K562 (cell line): ENCODE measurements around the gene HCST. TPM values are rescaled to one million over a fixed set of nuclear protein-coding genes. Genes with fewer than 3 reads are reported as not detected.

Source experiments
- ASH1L ChIP-seq: fragments of 450-650 bp; IDR thresholded peaks from 2 replicates; pipeline ENCODE4 v1.6.1; 2018; ENCODE audit warnings: borderline replicate concordance, mild to moderate bottlenecking, low read depth; ENCODE audit not compliant: partially characterized antibody
- PCBP1 ChIP-seq: fragments of 200-400 bp; formaldehyde crosslinking; IDR thresholded peaks from 2 replicates; pipeline ENCODE4 v1.6.1; 2018; ENCODE audit warnings: mild to moderate bottlenecking, low read depth, low read length; ENCODE audit not compliant: poor library complexity, severe bottlenecking
- RFX7 ChIP-seq: fragments of 250-450 bp; sonication (Bioruptor Pico); IDR thresholded peaks from 2 replicates; pipeline ENCODE4 v1.5.1; 2021; ENCODE audit warnings: mild to moderate bottlenecking
- SIX5 ChIP-seq, 2 experiments: IDR thresholded peaks; 2 replicates each; pipeline ENCODE4 v1.6.1; 2011; ENCODE audit warnings: low read length in 2 of 2, borderline replicate concordance in 1 of 2, low read depth in 1 of 2, mild to moderate bottlenecking in 1 of 2, moderate library complexity in 1 of 2; ENCODE audit not compliant: insufficient read depth in 1 of 2
- SMARCE1 ChIP-seq: fragments of 450-650 bp; IDR thresholded peaks from 2 replicates; pipeline ENCODE4 v1.7.1; 2016; ENCODE audit warnings: mild to moderate bottlenecking
- polyA plus RNA-seq, 8 experiments: library from polyadenylated mRNA; depleted of rRNA in 4 of 8; stranded (reverse) in 5 of 8; unstranded in 3 of 8; fragments of >200 nt; fragmentation: Nextera tagmentation in 2 of 8; fragmentation: Illumina TruSeq in 1 of 8; extraction: Ambion mirVana in 2 of 8; extraction: Trizol in 1 of 8; gene quantifications; 2 replicates each; pipeline versions ENCODE4 v1.2.1 to v1.2.3, GENCODE V29; 2011 to 2014; ENCODE audit warnings: inconsistent platforms in 1 of 8, missing spikeins in 1 of 8
- total RNA-seq, 7 experiments: library from RNA; depleted of rRNA in 6 of 7; stranded (reverse); fragments of >200 nt in 6 of 7; fragmentation: Illumina TruSeq in 2 of 7; extraction: Trizol in 2 of 7; gene quantifications; 2 replicates each; pipeline versions ENCODE4 v1.2.1 to v1.2.3, GENCODE V29; 2011 to 2021; ENCODE audit warnings: low replicate concordance in 1 of 7
- TF ChIP-seq, protein P1 (sequence below): fragments of 450-650 bp; IDR thresholded peaks from 2 replicates; pipeline ENCODE4 v1.6.1; 2016; ENCODE audit warnings: missing biosample characterization, missing genetic modification characterization
- TF ChIP-seq, protein P2 (sequence below), 2 experiments: fragments of 450-650 bp; conservative IDR thresholded peaks; 2 replicates each; pipeline ENCODE4 v1.6.1; 2017; ENCODE audit warnings: mild to moderate bottlenecking in 2 of 2, moderate library complexity in 2 of 2
- TF ChIP-seq, protein P3 (sequence below): fragments of 450-650 bp; formaldehyde crosslinking; IDR thresholded peaks from 2 replicates; pipeline ENCODE4 v1.4.0; 2022; ENCODE audit warnings: missing genetic modification characterization
- TF ChIP-seq, protein P4 (sequence below): fragments of 450-650 bp; IDR thresholded peaks from 2 replicates; pipeline ENCODE4 v1.6.1; 2017; ENCODE audit warnings: antibody characterized with exemption, mild to moderate bottlenecking
- TF ChIP-seq, protein P5 (sequence below): IDR thresholded peaks from 2 replicates; pipeline ENCODE4 v1.6.1; 2016; ENCODE audit warnings: missing genetic modification characterization, missing compliant biosample characterization
- TF ChIP-seq, protein P6 (sequence below): fragments of 200-400 bp; formaldehyde crosslinking; IDR thresholded peaks from 2 replicates; pipeline ENCODE4 v1.6.1; 2017; ENCODE audit warnings: mild to moderate bottlenecking, low read depth, low read length, moderate library complexity
- TF ChIP-seq, protein P7 (sequence below): fragments of 450-650 bp; IDR thresholded peaks from 2 replicates; pipeline ENCODE4 v1.6.1; 2014; ENCODE audit warnings: low read depth, mild to moderate bottlenecking, moderate library complexity, borderline replicate concordance

The HCST gene
- total and polyA plus RNA-seq, 9 of the 15 experiments (the other 6 are each of a cell fraction or from before 2014, with no cell fraction given) = 0.29 to 1.9 (median 0.95) TPM; not detected in 2

DNA sequence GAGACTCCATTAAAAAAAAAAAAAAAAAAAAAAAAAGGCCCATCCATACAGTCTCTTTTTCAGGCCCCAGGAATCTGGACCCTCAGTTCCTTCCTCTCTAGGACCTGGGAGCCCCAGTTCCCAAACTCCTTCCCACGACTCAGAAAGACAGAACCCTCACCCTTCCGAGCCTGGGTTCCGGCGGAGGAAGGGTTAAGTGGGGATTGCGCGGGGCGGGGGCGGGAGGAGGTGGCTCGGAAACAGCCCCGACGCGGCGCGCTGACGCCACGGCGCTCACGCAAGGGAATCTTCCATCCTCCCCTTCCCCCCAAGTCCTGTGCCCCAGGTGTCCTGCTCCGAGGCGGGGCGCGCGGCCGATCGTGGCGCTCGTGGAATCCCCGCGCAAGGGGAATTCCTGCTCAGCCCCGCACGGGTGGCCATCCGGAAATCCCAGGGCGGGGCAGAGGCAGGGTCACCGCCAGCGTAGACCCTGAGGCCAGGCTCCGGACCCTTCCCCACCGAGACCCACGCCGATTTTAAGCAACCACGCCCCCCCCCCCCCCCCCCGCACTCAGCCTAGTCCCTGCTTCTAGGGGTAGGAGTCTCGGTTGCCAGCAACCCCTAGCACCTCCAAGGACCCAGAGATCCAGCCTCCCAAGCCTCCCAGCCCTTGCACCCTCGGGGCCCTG, 2.6 kb upstream of the HCST start (continued):
- TF ChIP-seq, protein P1, sequence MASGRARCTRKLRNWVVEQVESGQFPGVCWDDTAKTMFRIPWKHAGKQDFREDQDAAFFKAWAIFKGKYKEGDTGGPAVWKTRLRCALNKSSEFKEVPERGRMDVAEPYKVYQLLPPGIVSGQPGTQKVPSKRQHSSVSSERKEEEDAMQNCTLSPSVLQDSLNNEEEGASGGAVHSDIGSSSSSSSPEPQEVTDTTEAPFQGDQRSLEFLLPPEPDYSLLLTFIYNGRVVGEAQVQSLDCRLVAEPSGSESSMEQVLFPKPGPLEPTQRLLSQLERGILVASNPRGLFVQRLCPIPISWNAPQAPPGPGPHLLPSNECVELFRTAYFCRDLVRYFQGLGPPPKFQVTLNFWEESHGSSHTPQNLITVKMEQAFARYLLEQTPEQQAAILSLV (tag) = no peak
- TF ChIP-seq SMARCE1 (no peak), SIX5 (IDR thresholded peaks at IDR 0.05; ENCODE audit: borderline replicate concordance in 1 of 2, insufficient read depth in 1 of 2, low read depth in 1 of 2, low read length in 2 of 2) (no peak), ASH1L (no peak), PCBP1 (peak; percentile 78), RFX7 (no peak)
- TF ChIP-seq, protein P2, sequence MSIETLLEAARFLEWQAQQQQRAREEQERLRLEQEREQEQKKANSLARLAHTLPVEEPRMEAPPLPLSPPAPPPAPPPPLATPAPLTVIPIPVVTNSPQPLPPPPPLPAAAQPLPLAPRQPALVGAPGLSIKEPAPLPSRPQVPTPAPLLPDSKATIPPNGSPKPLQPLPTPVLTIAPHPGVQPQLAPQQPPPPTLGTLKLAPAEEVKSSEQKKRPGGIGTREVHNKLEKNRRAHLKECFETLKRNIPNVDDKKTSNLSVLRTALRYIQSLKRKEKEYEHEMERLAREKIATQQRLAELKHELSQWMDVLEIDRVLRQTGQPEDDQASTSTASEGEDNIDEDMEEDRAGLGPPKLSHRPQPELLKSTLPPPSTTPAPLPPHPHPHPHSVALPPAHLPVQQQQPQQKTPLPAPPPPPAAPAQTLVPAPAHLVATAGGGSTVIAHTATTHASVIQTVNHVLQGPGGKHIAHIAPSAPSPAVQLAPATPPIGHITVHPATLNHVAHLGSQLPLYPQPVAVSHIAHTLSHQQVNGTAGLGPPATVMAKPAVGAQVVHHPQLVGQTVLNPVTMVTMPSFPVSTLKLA (conservative IDR thresholded peaks at IDR 0.05) = peak; percentile 50 to 74
- TF ChIP-seq, protein P3, sequence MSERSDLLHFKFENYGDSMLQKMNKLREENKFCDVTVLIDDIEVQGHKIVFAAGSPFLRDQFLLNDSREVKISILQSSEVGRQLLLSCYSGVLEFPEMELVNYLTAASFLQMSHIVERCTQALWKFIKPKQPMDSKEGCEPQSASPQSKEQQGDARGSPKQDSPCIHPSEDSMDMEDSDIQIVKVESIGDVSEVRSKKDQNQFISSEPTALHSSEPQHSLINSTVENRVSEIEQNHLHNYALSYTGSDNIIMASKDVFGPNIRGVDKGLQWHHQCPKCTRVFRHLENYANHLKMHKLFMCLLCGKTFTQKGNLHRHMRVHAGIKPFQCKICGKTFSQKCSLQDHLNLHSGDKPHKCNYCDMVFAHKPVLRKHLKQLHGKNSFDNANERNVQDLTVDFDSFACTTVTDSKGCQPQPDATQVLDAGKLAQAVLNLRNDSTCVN (CRISPR knock-in tag) = no peak
- TF ChIP-seq, protein P4, sequence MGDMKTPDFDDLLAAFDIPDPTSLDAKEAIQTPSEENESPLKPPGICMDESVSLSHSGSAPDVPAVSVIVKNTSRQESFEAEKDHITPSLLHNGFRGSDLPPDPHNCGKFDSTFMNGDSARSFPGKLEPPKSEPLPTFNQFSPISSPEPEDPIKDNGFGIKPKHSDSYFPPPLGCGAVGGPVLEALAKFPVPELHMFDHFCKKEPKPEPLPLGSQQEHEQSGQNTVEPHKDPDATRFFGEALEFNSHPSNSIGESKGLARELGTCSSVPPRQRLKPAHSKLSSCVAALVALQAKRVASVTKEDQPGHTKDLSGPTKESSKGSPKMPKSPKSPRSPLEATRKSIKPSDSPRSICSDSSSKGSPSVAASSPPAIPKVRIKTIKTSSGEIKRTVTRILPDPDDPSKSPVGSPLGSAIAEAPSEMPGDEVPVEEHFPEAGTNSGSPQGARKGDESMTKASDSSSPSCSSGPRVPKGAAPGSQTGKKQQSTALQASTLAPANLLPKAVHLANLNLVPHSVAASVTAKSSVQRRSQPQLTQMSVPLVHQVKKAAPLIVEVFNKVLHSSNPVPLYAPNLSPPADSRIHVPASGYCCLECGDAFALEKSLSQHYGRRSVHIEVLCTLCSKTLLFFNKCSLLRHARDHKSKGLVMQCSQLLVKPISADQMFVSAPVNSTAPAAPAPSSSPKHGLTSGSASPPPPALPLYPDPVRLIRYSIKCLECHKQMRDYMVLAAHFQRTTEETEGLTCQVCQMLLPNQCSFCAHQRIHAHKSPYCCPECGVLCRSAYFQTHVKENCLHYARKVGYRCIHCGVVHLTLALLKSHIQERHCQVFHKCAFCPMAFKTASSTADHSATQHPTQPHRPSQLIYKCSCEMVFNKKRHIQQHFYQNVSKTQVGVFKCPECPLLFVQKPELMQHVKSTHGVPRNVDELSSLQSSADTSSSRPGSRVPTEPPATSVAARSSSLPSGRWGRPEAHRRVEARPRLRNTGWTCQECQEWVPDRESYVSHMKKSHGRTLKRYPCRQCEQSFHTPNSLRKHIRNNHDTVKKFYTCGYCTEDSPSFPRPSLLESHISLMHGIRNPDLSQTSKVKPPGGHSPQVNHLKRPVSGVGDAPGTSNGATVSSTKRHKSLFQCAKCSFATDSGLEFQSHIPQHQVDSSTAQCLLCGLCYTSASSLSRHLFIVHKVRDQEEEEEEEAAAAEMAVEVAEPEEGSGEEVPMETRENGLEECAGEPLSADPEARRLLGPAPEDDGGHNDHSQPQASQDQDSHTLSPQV = no peak
- TF ChIP-seq, protein P5, sequence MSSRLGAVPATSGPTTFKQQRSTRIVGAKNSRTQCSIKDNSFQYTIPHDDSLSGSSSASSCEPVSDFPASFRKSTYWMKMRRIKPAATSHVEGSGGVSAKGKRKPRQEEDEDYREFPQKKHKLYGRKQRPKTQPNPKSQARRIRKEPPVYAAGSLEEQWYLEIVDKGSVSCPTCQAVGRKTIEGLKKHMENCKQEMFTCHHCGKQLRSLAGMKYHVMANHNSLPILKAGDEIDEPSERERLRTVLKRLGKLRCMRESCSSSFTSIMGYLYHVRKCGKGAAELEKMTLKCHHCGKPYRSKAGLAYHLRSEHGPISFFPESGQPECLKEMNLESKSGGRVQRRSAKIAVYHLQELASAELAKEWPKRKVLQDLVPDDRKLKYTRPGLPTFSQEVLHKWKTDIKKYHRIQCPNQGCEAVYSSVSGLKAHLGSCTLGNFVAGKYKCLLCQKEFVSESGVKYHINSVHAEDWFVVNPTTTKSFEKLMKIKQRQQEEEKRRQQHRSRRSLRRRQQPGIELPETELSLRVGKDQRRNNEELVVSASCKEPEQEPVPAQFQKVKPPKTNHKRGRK (tag) = no peak
- TF ChIP-seq, protein P6, sequence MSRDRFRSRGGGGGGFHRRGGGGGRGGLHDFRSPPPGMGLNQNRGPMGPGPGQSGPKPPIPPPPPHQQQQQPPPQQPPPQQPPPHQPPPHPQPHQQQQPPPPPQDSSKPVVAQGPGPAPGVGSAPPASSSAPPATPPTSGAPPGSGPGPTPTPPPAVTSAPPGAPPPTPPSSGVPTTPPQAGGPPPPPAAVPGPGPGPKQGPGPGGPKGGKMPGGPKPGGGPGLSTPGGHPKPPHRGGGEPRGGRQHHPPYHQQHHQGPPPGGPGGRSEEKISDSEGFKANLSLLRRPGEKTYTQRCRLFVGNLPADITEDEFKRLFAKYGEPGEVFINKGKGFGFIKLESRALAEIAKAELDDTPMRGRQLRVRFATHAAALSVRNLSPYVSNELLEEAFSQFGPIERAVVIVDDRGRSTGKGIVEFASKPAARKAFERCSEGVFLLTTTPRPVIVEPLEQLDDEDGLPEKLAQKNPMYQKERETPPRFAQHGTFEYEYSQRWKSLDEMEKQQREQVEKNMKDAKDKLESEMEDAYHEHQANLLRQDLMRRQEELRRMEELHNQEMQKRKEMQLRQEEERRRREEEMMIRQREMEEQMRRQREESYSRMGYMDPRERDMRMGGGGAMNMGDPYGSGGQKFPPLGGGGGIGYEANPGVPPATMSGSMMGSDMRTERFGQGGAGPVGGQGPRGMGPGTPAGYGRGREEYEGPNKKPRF = no peak
- TF ChIP-seq, protein P7, sequence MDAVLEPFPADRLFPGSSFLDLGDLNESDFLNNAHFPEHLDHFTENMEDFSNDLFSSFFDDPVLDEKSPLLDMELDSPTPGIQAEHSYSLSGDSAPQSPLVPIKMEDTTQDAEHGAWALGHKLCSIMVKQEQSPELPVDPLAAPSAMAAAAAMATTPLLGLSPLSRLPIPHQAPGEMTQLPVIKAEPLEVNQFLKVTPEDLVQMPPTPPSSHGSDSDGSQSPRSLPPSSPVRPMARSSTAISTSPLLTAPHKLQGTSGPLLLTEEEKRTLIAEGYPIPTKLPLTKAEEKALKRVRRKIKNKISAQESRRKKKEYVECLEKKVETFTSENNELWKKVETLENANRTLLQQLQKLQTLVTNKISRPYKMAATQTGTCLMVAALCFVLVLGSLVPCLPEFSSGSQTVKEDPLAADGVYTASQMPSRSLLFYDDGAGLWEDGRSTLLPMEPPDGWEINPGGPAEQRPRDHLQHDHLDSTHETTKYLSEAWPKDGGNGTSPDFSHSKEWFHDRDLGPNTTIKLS = no peak
